ENCODE measurements around the gene SIRT7. TPM values are rescaled to one million over a fixed set of nuclear protein-coding genes. Genes with fewer than 3 reads are reported as not detected.

The SIRT7 gene
- total RNA-seq, 6 donors from 2014 or later: 35.7 to 87.0 (median 39.7) TPM

GRCh38 chr17:81889602-81890001 is 28.4 kb downstream of the SIRT7 start:
- Histone ChIP-seq H3K9me3 (no peaks in the 10 kb centered on the region), H3K36me3 (peaks cover 17 to 65% (median 53%) of the 10 kb centered on the region in 4 donors), H3K4me1 (peaks cover 17 to 30% (median 23%) of the 10 kb centered on the region in 4 donors), H3K4me3 (no peak overlapping the region), H3K27ac (no peak overlapping the region), H3K27me3 (no peaks in the 10 kb centered on the region)
- DNase-seq (no peak), ATAC-seq (ENCODE audit: low FRiP score in 2 of 2) (no peak)
- 90 to 94% methylated on average over 9 of the region's 9 CpGs for WGBS, 2 donors
- no peak for TF ChIP-seq EP300 (IDR thresholded peaks at IDR 0.05)
- no peak for TF ChIP-seq POLR2A (IDR thresholded peaks at IDR 0.05)
- TF ChIP-seq CTCF (IDR thresholded peaks at IDR 0.05): no peak
- TF ChIP-seq POLR2AphosphoS5 (IDR thresholded peaks at IDR 0.05): no peak

- no peak for ATAC-seq (ENCODE audit: low FRiP score in 2 of 2)
- Histone ChIP-seq H3K4me1 (peaks cover 17 to 30% (median 23%) of the 10 kb centered on the region in 4 donors), H3K27ac (no peak overlapping the region), H3K36me3 (peaks cover 14 to 65% (median 51%) of the 10 kb centered on the region in 4 donors), H3K9me3 (no peaks in the 10 kb centered on the region), H3K27me3 (no peaks in the 10 kb centered on the region), H3K4me3 (no peak overlapping the region)
- DNase-seq: no peak
- TF ChIP-seq POLR2A (IDR thresholded peaks at IDR 0.05) (no peak), EP300 (IDR thresholded peaks at IDR 0.05) (no peak), POLR2AphosphoS5 (IDR thresholded peaks at IDR 0.05) (no peak), CTCF (IDR thresholded peaks at IDR 0.05) (no peak)
- 93 to 96% methylated on average over 16 of the region's 16 CpGs for WGBS, 2 donors
Measured at GRCh38 chr17:81888988-81889595, 28.9 kb downstream of the SIRT7 start.

GRCh38 chr17:81888105-81888987 is 29.6 kb downstream of the SIRT7 start:
- Histone ChIP-seq H3K36me3 (peaks cover 12 to 66% (median 53%) of the 10 kb centered on the region in 4 donors), H3K9me3 (no peaks in the 10 kb centered on the region), H3K4me3 (no peak overlapping the region), H3K27me3 (no peaks in the 10 kb centered on the region), H3K4me1 (peaks cover 17 to 30% (median 23%) of the 10 kb centered on the region in 4 donors), H3K27ac (no peak overlapping the region)
- ATAC-seq (ENCODE audit: low FRiP score in 2 of 2) (no peak), DNase-seq (peak in 1 of 2 donors; percentile 61)
- WGBS, 2 donors: 95% methylated on average over 39 to 44 of the region's 44 CpGs
- no peak for TF ChIP-seq POLR2A (IDR thresholded peaks at IDR 0.05)
- TF ChIP-seq EP300 (IDR thresholded peaks at IDR 0.05): no peak
- no peak for TF ChIP-seq POLR2AphosphoS5 (IDR thresholded peaks at IDR 0.05)
- TF ChIP-seq CTCF (IDR thresholded peaks at IDR 0.05): no peak

GRCh38 chr17:81885869-81886548 is 32.0 kb downstream of the SIRT7 start:
- WGBS, 2 donors: 92 to 95% methylated on average over 7 to 11 of the region's 11 CpGs
- Histone ChIP-seq H3K4me3 (no peak overlapping the region), H3K27ac (no peak overlapping the region), H3K9me3 (no peaks in the 10 kb centered on the region), H3K4me1 (peaks cover 12 to 16% (median 14%) of the 10 kb centered on the region in 4 donors), H3K27me3 (no peaks in the 10 kb centered on the region), H3K36me3 (peaks cover 12 to 73% (median 53%) of the 10 kb centered on the region in 4 donors)
- no peak for ATAC-seq (ENCODE audit: low FRiP score in 2 of 2)
- DNase-seq: peak in 1 of 2 donors; percentile 49
- TF ChIP-seq EP300 (IDR thresholded peaks at IDR 0.05) (no peak), POLR2AphosphoS5 (IDR thresholded peaks at IDR 0.05) (no peak), CTCF (IDR thresholded peaks at IDR 0.05) (no peak), POLR2A (IDR thresholded peaks at IDR 0.05) (no peak)

Measured in upper lobe of left lung (tissue), 6 donors.